NB4 (cell line): Measurements from ENCODE around the gene C16orf92.

Experiments used
- DNase-seq: peaks from one replicate; pipeline ENCODE4 v3.0.0; 2010; ENCODE audit warnings: low read depth
- H3K4me3 ChIP-seq: one replicate; pipeline ENCODE4 v1.5.1; 2011; ENCODE audit warnings: mild to moderate bottlenecking, low read depth, low read length, moderate library complexity
- MYC ChIP-seq: IDR thresholded peaks from 2 replicates; pipeline ENCODE4 v1.6.1; 2011; ENCODE audit warnings: low read depth, low read length
- POLR2A ChIP-seq: IDR thresholded peaks from 2 replicates; pipeline ENCODE4 v1.6.1; 2011; ENCODE audit warnings: mild to moderate bottlenecking; ENCODE audit not compliant: insufficient read length; ENCODE audit errors: extremely low read depth
- TF ChIP-seq, protein P1 (sequence below): IDR thresholded peaks from 2 replicates; pipeline ENCODE4 v1.6.1; 2011; ENCODE audit warnings: low read depth, low read length
- TF ChIP-seq, protein P2 (sequence below): IDR thresholded peaks from one replicate; pipeline ENCODE4 v1.5.1; 2012; ENCODE audit warnings: low read depth, low read length

C16orf92 gene, protein sequence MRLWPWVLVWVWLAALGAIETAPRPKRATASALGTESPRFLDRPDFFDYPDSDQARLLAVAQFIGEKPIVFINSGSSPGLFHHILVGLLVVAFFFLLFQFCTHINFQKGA

DNA sequence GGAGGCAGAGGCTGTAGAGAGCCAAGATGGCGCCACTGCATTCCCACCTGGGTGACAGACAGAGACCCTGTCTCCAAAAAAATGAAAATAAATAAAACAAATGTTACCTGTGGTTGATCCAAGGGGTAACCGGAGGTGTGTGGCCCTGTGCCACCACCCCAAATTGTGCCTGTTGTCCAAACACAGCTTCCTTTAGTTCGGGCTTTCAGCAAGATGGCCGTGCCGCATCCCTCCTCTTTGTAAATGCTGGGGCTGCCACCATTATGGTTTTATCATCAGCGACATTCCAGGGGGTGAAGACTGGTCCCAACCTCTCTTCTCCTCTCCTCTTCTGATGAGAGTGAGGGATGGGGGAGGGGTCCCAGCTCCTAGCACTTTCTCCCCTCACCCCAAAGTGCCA is at the start of gene C16orf92:
Gene C16orf92 (plus strand): TSS at position 312 of the 400 bp plus-strand sequence. CDS start 143 bp downstream, outside the sequence.
- TF ChIP-seq, protein P1, sequence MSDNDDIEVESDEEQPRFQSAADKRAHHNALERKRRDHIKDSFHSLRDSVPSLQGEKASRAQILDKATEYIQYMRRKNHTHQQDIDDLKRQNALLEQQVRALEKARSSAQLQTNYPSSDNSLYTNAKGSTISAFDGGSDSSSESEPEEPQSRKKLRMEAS, result no peak
- TF ChIP-seq, protein P2, sequence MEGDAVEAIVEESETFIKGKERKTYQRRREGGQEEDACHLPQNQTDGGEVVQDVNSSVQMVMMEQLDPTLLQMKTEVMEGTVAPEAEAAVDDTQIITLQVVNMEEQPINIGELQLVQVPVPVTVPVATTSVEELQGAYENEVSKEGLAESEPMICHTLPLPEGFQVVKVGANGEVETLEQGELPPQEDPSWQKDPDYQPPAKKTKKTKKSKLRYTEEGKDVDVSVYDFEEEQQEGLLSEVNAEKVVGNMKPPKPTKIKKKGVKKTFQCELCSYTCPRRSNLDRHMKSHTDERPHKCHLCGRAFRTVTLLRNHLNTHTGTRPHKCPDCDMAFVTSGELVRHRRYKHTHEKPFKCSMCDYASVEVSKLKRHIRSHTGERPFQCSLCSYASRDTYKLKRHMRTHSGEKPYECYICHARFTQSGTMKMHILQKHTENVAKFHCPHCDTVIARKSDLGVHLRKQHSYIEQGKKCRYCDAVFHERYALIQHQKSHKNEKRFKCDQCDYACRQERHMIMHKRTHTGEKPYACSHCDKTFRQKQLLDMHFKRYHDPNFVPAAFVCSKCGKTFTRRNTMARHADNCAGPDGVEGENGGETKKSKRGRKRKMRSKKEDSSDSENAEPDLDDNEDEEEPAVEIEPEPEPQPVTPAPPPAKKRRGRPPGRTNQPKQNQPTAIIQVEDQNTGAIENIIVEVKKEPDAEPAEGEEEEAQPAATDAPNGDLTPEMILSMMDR, result no peak
- TF ChIP-seq MYC, result no peak
- no peak for TF ChIP-seq POLR2A
- H3K4me3 ChIP-seq, result no peak within 1 kb of the TSS
- DNase-seq, result no peak

DNA sequence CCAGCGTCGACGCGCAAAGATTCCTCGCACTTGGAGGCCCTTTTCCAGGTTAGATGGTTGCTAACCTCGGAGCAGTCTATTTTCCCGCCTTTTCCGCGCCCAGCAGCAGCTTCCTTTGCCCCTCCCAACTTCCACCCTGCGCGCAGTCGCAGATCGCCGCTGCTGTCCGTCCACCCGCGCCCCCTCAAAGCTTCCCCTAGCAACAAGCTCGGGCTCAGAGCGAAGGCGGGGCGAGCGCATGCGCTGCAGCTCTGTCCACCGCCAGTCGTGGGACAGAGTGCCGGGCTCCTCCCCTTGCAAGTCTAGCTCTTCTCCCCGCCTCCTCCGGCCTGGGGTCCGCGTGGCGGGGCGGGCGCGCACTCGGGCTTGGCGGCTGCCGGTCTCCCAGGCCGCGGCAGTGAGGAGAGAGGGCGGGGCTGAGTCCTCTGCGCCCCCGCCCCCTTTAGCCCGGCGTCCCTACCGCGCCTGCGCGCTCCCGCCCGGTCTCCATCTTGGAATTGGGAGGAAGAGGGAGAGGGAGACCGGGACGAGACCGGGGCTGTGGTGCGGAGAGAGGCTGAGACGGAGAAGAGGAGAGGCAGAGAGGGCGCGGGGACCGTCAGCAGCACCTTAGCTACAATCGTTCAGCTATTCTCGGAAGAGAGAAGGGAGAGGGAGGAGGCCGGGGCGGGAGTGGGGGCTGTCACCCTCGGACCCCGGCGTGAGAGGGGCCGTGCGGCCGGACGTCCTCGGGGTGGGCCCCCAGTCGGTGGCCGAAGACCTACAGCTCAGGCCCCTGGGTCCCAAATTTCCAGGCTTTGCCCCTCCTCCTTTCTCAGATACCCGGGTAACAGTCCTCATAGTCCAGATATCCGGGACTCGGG is 49.4 kb upstream of the C16orf92 start, which contains the start of gene TAOK2:
Gene TAOK2 (plus strand): TSS at position 485 of the 863 bp plus-strand sequence. CDS start 3,905 bp downstream, outside the sequence.
- H3K4me3 ChIP-seq, result peak within 1 kb of the TSS; percentile 87
- peak; percentile 99 for DNase-seq
- TF ChIP-seq, protein P2, result no peak
- TF ChIP-seq POLR2A, result peak; percentile 78
- TF ChIP-seq, protein P1, result peak; percentile 73
- peak; percentile 91 for TF ChIP-seq MYC

DNA sequence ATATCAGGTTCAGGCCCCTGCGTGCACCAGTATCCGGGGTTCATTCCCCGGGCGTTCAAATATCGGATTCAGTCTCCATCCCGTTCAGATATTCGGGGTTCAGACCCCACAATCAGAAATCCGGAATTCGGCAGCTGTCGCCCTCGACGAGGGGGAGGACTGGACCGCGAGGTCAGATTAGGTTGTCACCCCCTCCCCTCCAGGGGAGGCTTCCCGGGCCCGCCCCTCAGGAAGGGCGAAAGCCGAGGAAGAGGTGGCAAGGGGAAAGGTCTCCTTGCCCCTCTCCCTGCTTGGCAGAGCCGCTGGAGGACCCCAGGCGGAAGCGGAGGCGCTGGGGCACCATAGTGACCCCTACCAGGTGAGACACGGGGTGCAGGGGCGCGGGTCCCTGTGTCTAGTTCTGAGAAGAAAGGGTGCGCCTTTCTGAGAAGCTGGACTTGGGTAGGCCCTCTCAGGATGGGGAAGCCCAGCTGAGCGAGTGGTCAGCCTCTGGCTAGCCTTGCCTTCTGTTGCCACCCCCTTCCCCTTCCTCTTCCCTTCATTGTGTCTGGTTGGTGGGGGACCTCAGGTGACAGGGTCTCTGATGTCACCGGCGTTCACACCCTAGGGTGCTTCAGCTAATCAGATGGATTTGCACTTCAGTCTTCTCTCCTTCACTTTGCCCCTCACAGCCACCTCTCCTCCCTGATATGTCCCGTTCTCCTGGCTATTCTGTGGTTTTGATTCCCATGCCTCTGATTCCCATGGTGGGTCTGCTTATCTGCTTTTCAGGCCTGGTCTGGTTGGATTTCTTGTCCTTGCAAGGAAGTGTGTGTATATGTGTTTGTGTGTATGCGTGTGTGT is 48.5 kb upstream of the C16orf92 start:
- TF ChIP-seq, protein P2, result no peak
- TF ChIP-seq MYC (no peak), POLR2A (no peak)
- TF ChIP-seq, protein P1, result no peak
- peak; percentile 49 for DNase-seq
- H3K4me3 ChIP-seq, result peak overlapping the region; percentile 87

DNA sequence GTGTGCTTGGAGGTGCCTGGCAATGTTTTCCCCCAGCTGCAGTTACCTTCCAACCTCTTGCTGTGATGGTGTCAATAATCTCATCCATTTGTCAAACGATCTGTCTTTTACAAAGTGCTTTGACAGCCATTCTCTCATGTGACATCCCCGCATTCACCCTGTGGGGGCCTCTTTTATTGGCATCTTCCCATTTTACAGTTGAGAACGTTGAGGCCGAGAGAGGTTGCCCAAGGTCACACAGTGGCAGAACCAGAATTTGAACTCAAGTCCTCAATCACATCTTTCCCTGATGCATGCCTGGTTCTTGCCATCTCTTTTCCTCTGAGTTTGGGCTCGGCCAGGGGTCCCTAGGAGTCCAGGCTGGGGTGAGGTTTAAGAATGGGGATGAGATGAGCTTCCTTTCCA is 47.9 kb upstream of the C16orf92 start:
- no peak for DNase-seq
- TF ChIP-seq, protein P2, result no peak
- TF ChIP-seq POLR2A (no peak), MYC (no peak)
- TF ChIP-seq, protein P1, result no peak
- peak overlapping the region; percentile 87 for H3K4me3 ChIP-seq

DNA sequence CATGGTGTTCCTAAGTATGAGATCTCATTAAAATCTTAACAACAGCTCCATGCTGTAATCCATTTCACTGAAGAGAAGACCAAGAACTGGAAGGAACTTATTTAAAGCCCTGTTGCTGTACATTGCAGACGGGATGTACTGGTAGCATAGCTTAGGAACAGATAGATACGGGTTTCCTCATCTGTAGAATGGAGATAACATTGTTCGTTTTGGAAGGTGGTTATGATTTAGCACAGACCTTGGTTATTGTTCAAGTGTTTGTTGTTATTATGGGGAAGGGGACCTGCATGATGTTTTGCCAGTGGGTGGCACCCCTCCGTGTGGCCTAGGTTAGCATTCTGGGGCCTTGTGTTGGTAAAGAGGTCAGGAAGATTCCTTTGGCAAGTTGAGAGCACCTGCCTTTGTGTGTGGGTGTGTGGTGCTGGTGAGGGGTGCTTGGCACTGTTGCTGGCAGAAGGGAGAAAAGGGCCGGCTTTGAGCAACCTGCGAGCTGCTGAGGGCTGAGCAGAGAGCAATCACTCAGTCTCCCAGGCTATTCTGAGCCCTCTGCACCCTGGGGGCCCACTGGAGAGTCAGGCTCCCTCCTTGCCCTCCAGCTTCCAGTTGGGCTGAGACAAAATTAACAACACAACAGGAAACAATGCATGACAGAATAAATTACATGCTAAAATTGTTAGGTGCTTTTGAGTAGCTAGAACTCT is 47.0 kb upstream of the C16orf92 start:
- H3K4me3 ChIP-seq, result peak overlapping the region; percentile 87
- no peak for DNase-seq
- TF ChIP-seq MYC (no peak), POLR2A (no peak)
- TF ChIP-seq, protein P2, result no peak
- TF ChIP-seq, protein P1, result no peak
